Esophagus squamous epithelium (tissue), 5 donors: Measurements from ENCODE around the gene PTMS. TPM values are rescaled to one million over a fixed set of nuclear protein-coding genes. Genes with fewer than 3 reads are reported as not detected.
A peak's percentile ranks its signal among the peaks of the same experiment; 100 is the strongest.

Experiments
- DNase-seq: peaks from one replicate; lab custom pipeline; 2025; lab: John Stamatoyannopoulos, UW
- H3K27ac ChIP-seq, 4 donors: fragments of 200-600 bp; sonication (generic); one replicate each; pipeline ENCODE4 v1.5.1; 2016 to 2019; ENCODE audit warnings: mild to moderate bottlenecking in 1 of 4
- H3K27me3 ChIP-seq, 4 donors: fragments of 200-600 bp; sonication (generic); 1 replicate in 3 of 4; 2 replicates in 1 of 4; pipeline versions ENCODE4 v1.5.1 to v1.6.0; 2017 to 2021; ENCODE audit warnings: antibody characterized with exemption in 1 of 4
- H3K36me3 ChIP-seq, 3 donors: fragments of 200-600 bp; sonication (generic); one replicate each; pipeline ENCODE4 v1.5.1; 2016 to 2019
- H3K4me1 ChIP-seq, 3 donors: fragments of 200-600 bp; sonication (generic); one replicate each; pipeline ENCODE4 v1.5.1; 2017 to 2019
- H3K4me3 ChIP-seq, 4 donors: fragments of 200-600 bp; sonication (generic); 1 replicate in 3 of 4; 2 replicates in 1 of 4; pipeline ENCODE4 v1.5.1; 2016 to 2019; ENCODE audit warnings: mild to moderate bottlenecking in 2 of 4, moderate library complexity in 1 of 4
- H3K9me3 ChIP-seq, 3 donors: fragments of 200-600 bp; sonication (generic); one replicate each; pipeline ENCODE4 v1.5.1; 2016 to 2019
- CTCF ChIP-seq, 6 experiments: fragments of 450-650 bp in 4 of 6; fragments of 200-600 bp in 2 of 6; sonication (generic) in 2 of 6; IDR thresholded peaks; one replicate each; pipeline ENCODE4 v1.5.1; 2016 to 2019; ENCODE audit warnings: antibody characterized with exemption in 6 of 6, mild to moderate bottlenecking in 4 of 6, moderate library complexity in 4 of 6
- POLR2A ChIP-seq, 4 donors: fragments of 450-650 bp; IDR thresholded peaks; one replicate each; pipeline ENCODE4 v1.6.1; 2017; ENCODE audit warnings: antibody characterized with exemption in 4 of 4, mild to moderate bottlenecking in 4 of 4, moderate library complexity in 3 of 4
- WGBS, 2 donors: methylation state at CpG; one replicate each; pipeline ENCODE4 v1.1.5; 2018; 5-methylcytosine and 5-hydroxymethylcytosine counted together
- intact Hi-C: fragments of 100-400 bp; cut with DNase I; formaldehyde crosslinking; loops from one replicate; pipeline ENCODE4 v1.15.0; 2022
- total RNA-seq, 4 donors: library from RNA; depleted of rRNA; stranded (reverse); fragments of >200 nt; gene quantifications; one replicate each; pipeline ENCODE4 v1.1.0, GENCODE V29; 2016
- donor health status: DM: yes; HTN: yes; CAD: no.

PTMS gene, protein sequence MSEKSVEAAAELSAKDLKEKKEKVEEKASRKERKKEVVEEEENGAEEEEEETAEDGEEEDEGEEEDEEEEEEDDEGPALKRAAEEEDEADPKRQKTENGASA
- total RNA-seq: 100 to 1,000 TPM in 3 of 4 donors, 10 to 100 TPM in 1; 78.2 to 149 (median 123) TPM

- H3K4me1 ChIP-seq: peaks cover 41 to 74% (median 44%) of the 10 kb centered on the region in 3 donors
- peaks cover 4 to 14% (median 4%) of the 10 kb centered on the region in 3 donors for H3K36me3 ChIP-seq
- intact Hi-C loops: no loop called here
- no peaks in the 10 kb centered on the region for H3K27me3 ChIP-seq
- no peaks in the 10 kb centered on the region for H3K9me3 ChIP-seq
- TF ChIP-seq CTCF (IDR thresholded peaks at IDR 0.05) (peak in 1 of 6 experiments; percentile 4), POLR2A (IDR thresholded peaks at IDR 0.05) (peak in 2 of 4 donors; percentile 78 to 84)
- DNase-seq: no peak
- 4 to 6% methylated on average over 21 of the region's 63 CpGs for WGBS, 2 donors
- peak within 1 kb of the TSS; percentile 73 to 85 (median 84) for H3K4me3 ChIP-seq
- H3K27ac ChIP-seq: peak within 1 kb of the TSS; percentile 95 to 99 (median 98)
Observed at GRCh38 chr12:6765634-6766581, at the start of gene PTMS. PTMS (plus strand) TSS chr12:6766363; CDS start chr12:6766706, 343 bp downstream.

- no peaks in the 10 kb centered on the region for H3K4me1 ChIP-seq
- H3K27me3 ChIP-seq: peaks cover 0 to 48% (median 0%) of the 10 kb centered on the region in 4 donors
- no peak overlapping the region for H3K27ac ChIP-seq
- TF ChIP-seq POLR2A (IDR thresholded peaks at IDR 0.05) (no peak), CTCF (IDR thresholded peaks at IDR 0.05) (no peak)
- DNase-seq: no peak
- no peaks in the 10 kb centered on the region for H3K36me3 ChIP-seq
- intact Hi-C loops: no loop called here
- WGBS, 2 donors: 72 to 85% methylated on average over 10 of the region's 10 CpGs
- H3K4me3 ChIP-seq: no peak overlapping the region
- H3K9me3 ChIP-seq: no peaks in the 10 kb centered on the region
Observed at GRCh38 chr12:6716874-6717437, 49.2 kb upstream of the PTMS start.

DNA sequence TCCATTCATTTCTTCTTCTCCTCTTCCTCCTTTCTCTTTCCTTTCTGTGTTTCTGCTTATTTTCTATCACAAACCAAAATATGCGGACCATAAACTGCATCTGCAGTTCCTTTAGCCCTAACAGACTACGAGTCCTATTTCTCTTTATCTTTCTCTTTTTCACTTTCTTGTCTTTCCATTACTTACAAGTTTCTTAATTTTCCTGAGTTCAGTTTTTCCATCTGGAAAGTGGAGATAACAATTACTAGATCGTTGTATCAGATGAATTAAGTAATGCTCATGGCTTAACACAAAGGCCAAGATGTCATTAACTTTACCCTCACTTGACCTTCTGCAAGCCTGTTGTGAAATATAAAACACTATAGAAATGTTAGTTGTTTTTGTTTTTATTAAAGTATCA, 43.3 kb upstream of the PTMS start:
- DNase-seq: no peak
- peaks cover 0 to 12% (median 0%) of the 10 kb centered on the region in 3 donors for H3K36me3 ChIP-seq
- no peak overlapping the region for H3K27ac ChIP-seq
- H3K9me3 ChIP-seq: no peaks in the 10 kb centered on the region
- H3K27me3 ChIP-seq: peaks cover 0 to 6% (median 0%) of the 10 kb centered on the region in 4 donors
- intact Hi-C loops: no loop called here
- TF ChIP-seq CTCF (IDR thresholded peaks at IDR 0.05) (no peak), POLR2A (IDR thresholded peaks at IDR 0.05) (no peak)
- peaks cover 0 to 21% (median 8%) of the 10 kb centered on the region in 3 donors for H3K4me1 ChIP-seq
- no peak overlapping the region for H3K4me3 ChIP-seq
- 79 to 80% methylated on average over 3 of the region's 3 CpGs for WGBS, 2 donors

DNA sequence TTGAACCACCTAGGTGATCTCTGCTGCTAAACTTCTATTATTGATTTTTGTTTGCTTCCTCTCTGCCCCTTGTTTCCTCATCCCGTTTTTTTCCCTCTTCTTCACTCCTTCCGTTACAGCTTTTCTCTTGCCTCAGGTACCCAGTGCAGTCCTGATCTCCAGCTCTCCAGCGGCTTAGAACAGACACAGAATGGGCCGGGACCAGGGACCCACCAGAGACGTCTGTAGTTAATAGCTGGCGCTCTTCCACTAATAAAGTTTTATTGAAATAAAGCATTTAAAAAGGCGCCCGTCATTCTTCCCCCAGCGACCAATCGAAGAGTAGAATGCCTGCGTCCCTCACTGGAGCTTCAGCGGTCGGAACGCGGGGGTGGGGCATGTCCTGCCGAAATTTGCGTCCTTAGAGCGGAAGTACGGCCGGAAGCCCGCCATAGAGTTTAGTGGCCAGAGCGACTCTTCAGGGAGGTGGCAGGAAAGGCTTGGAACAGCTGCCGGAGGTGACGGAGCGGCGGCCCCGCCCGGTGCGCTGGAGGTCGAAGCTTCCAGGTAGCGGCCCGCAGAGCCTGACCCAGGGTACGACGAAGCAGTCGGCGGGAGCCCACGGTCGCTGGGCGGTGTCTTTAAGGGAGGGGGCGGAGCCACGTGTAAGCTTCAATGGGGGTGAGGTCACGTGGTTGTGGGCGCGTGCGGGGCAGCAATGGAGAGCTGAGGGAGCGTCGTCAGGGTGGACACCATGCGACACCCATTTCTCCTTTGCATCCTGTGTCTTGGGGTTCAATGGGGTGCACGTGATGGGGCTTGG, 42.4 kb upstream of the PTMS start, which contains the start of gene COPS7A:
Gene COPS7A (plus strand): TSS at position 440 of the 802 bp plus-strand sequence. CDS start 611 bp downstream, outside the sequence.
- intact Hi-C loops: no loop called here
- H3K4me1 ChIP-seq: peaks cover 0 to 21% (median 8%) of the 10 kb centered on the region in 3 donors
- WGBS, 2 donors: 2 to 4% methylated on average over 7 to 9 of the region's 49 CpGs
- peak within 1 kb of the TSS; percentile 42 to 80 (median 59) for H3K4me3 ChIP-seq
- peak within 1 kb of the TSS; percentile 82 to 96 (median 88) for H3K27ac ChIP-seq
- peak; percentile 94 for DNase-seq
- peaks cover 0 to 22% (median 4%) of the 10 kb centered on the region in 3 donors for H3K36me3 ChIP-seq
- TF ChIP-seq CTCF (IDR thresholded peaks at IDR 0.05): no peak
- TF ChIP-seq POLR2A (IDR thresholded peaks at IDR 0.05): peak in 3 of 4 donors; percentile 54 to 63 (median 55)
- no peaks in the 10 kb centered on the region for H3K27me3 ChIP-seq
- no peaks in the 10 kb centered on the region for H3K9me3 ChIP-seq
